Jurkat, Clone E6-1 (cell line): ENCODE results near the gene FAM9A. TPM values are rescaled to one million over a fixed set of nuclear protein-coding genes. Genes with fewer than 3 reads are reported as not detected.
A peak's percentile ranks its signal among the peaks of the same experiment; 100 is the strongest.

Source experiments
- DNase-seq: peaks from one replicate; pipeline ENCODE4 v3.0.0-alpha.2; 2011; ENCODE audit warnings: low read depth, low spot score
- H3K4me3 ChIP-seq: 2 replicates; pipeline ENCODE4 v1.5.1; 2011; ENCODE audit warnings: mild to moderate bottlenecking, low read length, control low read depth, moderate library complexity
- polyA plus RNA-seq: library from polyadenylated mRNA; unstranded; fragments of >200 nt; gene quantifications from one replicate; pipeline ENCODE4 v1.2.1, GENCODE V29; 2012; ENCODE audit warnings: missing spikeins; ENCODE audit not compliant: insufficient read length, insufficient read depth

Gene FAM9A
- not detected for polyA plus RNA-seq

DNA sequence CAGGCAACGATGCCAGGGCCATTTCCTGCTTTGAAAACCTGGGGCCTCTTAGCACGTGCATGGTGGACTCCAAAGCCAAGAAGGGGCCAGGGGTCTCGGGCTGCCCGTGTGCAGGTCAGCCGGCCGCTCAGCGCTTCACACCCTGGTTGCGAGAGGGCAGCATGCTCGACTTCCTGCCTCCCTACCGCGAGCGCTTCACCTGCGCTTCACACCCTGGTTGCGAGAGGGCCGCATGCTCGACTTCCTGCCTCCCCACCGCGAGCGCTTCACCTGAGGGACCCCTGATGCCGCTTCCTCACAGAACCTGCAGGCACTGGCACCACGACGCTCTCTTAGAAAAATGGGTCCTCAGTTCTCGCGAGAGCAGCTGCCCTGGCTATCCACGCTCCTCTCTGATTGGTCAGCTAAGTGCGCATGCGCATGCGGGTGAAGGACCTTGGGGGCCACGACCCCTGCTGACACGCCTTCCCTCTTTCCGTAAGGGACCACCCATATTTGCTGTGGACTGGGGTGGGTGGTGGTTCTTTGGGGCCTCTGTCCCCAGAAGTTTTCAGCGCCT is at the start of gene FAM9A:
FAM9A (minus strand) TSS at position 343 of the 559 bp plus-strand sequence. CDS start 1,212 bp downstream, outside the sequence.
- no peak for DNase-seq
- no peak within 1 kb of the TSS for H3K4me3 ChIP-seq

DNA sequence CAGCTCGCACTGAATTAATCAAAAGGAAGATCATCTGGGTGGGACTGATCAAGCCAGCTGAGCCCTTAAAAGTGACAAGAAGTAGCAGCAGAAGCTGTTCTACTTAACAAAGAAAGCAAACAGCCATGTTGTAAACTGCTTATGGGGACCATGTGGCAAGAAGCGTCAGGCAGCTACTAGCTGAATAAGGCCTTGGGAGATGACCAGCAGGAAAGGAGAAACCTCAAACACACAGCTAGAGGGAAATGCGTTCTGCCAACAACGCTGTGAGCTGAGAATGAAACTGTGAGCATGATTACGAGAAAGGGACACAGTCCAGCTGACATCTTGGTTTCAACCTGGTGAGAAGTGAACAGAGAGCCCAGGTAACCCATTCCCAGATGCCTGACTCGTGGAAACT is 49.3 kb upstream of the FAM9A start:
- no peak overlapping the region for H3K4me3 ChIP-seq
- DNase-seq: no peak

DNA sequence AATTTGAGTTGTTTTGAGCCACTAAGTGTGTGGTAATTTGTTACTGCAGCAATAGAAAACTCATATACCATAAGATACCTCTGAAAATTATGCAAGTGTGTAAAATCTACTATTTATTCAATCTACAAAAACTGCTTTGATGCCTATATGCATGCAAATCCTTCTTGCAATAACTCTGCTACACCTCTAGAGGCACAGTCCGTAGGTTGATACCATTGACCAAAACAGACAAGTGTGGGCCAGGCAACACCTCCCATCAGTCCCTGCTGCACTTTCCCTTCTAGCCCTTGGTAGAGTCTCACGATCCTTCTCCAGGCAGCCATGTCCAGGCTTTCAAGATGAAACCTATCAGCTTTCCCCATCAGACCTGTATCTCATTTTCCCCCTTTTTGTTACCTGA is 48.8 kb upstream of the FAM9A start:
- H3K4me3 ChIP-seq: no peak overlapping the region
- peak; percentile 0 for DNase-seq

DNA sequence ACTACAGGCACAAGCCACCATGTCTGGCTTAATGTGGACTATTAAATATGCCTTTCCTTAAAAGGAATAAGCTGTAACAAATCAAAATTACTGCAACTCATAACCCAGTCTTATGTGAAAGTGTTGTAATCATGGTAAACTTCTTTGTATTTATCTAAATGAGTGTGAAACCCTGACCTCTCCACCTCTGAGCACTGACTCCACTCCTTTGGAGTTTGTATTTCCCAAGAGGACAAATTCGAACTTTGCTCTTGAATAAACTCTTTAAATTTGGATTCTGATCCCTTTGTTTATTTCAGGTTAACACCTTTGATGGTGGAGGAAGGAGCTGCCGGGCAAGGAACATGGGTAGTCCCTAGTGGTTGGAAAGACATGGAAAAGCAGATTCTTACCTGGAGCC is 48.3 kb upstream of the FAM9A start:
- DNase-seq: no peak
- no peak overlapping the region for H3K4me3 ChIP-seq

DNA sequence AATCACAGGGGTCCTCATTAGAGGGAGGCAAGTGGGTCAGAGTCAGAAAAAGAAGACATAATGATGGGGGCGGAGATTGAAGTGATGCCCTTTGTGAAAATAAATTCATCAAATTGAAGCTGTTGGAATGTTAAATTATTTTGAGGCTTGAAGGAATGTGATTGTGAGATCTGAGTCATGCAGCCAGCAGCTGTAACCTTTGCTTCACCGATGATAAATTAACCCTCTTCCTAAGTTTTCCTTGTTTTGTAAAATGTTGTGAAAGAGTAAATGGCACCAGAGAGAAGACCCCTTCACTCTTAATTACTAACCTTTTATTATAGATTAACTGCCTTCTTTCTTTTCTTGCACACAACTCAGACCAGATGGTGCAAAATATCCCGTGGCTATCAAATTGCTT is 47.7 kb upstream of the FAM9A start:
- no peak overlapping the region for H3K4me3 ChIP-seq
- DNase-seq: no peak

DNA sequence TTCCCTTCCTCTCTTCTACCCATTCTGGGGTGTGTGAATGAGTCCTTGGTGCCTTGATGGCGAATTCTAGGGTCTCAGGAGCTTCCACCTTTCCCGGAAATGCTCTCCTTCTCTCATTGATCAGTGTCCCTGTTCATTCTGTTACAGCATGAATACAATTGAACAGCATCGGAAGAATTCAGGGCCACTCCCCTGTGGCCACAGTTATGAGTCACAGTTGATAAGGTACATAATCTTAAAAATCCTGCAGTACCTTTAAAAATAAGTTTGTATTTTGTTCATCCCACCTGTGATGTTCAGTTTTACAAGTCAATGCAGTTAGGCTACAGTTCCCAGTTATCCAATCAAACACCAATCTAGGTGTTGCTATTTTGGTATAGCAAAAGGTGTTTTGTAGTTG is 47.3 kb upstream of the FAM9A start:
- no peak for DNase-seq

DNA sequence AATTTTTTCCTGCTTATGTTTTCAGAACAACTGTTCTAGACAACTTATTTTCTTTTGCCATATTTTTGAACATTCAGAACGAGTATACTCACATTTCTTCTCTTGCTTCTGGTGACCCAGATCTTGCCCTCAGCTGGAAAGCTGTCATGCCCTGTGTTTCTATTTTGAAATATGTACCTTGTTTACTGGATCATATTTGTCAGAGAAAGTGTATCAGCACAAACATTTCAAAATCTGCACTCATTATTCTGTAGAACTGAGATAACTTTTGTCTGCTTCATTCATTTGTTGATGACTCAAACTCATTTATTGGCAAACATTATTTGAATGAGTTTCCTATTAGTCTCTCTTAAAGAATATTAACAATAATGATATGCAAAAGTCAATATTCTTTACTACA is 46.2 kb upstream of the FAM9A start:
- no peak overlapping the region for H3K4me3 ChIP-seq

More for the DNA sequence above, 47.3 kb upstream of the FAM9A start:
- H3K4me3 ChIP-seq: no peak overlapping the region

DNA sequence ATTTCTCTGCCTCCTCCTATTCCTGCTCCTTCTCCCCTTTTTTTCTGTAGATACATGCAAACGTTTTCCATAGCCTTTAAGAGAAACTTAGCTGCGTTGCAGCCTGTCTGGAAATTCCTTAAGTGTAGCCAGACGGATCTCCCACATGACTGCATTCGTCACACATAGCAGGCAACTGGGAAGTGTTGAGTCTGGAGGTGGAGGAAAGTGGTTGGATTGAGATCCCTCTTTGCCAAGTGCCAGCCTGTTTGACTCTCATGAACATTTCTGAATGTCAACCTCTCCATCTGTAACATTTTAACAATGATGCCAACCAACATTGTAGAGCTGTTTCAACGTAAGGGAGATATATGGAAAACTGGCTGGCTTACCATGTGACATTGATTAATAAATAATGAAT is 45.1 kb upstream of the FAM9A start:
- no peak overlapping the region for H3K4me3 ChIP-seq
- DNase-seq: no peak

More for the DNA sequence above, 46.2 kb upstream of the FAM9A start:
- no peak for DNase-seq

DNA sequence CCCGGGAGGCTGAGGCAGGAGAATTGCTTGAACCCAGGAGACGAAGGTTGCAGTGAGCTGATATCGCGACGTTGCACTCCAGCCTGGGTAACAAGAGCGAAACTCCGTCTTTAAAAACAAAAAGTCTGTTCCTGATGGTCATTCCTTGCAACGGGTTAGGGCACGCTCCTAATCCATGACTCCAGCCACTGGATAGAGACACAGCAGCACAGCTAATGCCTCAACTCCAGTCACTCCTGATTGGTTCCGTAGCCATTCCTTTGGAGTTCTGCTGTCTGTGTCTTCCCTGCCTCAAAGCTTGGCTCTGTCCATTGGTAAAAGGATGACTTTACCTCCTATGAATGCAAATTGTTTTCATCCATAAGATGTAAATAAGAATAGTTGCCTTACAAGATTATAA is 44.3 kb upstream of the FAM9A start:
- no peak overlapping the region for H3K4me3 ChIP-seq
- DNase-seq: no peak

DNA sequence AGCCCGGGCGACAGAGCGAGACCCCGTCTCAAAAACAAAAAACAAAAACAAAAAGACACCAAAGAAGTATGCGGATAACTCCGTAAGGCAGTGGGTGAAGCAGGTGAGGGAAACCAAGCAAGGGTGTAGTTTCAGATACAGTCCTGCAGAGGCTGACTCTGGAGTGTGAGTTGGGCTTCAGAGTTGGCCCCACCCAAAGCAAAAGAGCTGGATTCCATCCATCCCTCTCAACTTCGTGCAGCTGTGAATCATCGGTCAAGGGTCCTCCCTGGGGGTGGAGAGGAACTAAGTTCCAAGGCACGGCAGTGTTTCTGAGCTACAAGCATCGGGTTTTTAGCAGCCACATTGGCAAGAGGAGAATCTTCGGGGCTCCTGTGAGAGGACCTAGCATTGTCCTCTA is 43.9 kb upstream of the FAM9A start:
- H3K4me3 ChIP-seq: no peak overlapping the region
- DNase-seq: no peak

DNA sequence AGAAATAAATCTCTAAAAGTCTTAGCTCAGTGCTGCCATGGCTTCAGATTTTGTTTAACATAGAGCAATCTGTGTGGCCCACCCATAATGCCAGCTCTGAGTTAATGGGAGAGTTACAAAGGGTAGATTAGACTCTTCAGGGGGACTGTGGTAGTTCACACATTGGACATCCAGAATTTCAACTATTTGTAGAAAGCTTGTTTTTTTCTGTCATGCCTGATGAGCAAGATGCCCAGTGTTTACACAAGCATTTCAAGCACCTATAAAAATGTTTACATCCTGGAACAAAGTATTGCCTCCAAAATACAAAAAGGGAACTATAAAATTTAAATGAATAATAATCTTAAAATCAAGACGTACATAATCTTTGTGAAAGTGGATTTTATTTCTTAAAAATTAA is 43.0 kb upstream of the FAM9A start:
- H3K4me3 ChIP-seq: no peak overlapping the region
- DNase-seq: no peak

DNA sequence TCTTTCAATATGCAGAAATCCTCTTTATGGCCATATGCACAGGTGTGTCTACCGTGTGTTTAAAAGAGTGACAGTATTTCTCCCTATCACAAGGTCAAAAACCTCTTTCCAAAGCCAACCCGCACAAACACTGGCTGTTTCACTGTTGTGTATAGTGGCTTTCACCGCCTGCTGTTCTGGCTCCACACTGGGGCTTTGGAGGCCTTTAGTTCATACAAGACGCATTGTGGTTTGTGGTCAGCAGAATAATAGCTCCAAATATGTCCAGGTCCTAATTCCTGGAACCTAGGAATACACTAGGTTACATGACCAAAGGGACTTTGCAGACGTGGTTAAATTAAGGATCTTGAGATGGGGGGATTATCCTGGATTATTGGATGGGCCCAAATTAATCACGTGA is 40.7 kb upstream of the FAM9A start:
- no peak for DNase-seq
- H3K4me3 ChIP-seq: no peak overlapping the region

DNA sequence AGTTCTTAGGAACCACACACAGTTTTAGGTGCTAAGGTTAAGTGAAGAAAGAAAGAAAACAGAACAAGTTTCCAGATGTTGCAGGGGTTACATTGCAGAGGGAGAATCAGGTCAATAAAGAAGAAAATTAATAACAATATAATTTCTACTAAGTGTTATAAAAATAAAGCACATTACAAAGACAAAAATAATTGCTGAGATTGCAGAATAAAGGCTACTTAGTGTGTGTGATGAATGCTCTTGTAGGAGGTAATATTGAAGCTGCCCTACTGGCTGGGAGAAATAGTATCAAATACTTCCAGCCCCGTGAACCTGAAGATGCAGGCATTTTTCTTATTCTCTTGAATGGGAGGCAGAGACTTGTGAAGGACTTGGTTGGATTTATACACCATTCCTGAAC is 33.2 kb upstream of the FAM9A start:
- H3K4me3 ChIP-seq: no peak overlapping the region
- DNase-seq: no peak

DNA sequence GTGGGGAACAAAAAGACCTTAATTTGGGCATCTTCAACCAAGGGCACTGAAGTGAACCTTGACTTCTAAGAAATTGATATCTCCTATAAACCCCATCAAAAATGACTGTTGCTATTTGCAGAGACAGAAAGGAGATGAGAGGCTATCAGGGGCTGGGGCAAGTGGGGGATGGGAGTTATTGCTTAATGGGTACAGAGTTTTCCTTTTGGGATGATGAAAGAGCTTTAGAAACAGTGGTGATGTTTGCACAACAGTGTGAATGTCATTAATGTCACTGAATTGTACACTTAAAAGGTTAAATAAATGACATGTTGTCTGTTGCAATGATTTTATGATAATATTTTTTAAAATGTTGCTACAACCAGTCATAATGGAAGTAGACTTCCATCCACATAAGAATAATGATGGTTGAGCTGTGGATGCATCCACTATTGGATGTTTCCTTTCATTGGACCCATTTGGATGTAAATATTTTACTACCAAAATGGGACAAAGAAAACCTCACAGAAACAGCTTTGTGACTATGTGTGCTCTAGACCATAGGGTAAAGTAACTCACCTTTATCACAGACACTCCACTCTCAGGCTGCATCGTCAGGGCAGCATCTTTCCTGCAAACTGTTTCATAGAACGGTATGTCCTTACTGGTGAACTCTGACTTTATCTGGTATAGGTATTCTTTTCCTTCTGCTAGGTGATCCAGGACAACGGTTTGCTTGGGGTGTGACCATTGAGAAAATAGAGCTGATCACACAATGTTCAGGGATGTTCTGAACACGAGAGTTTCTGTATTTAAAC is 31.6 kb upstream of the FAM9A start:
- no peak overlapping the region for H3K4me3 ChIP-seq
- no peak for DNase-seq

DNA sequence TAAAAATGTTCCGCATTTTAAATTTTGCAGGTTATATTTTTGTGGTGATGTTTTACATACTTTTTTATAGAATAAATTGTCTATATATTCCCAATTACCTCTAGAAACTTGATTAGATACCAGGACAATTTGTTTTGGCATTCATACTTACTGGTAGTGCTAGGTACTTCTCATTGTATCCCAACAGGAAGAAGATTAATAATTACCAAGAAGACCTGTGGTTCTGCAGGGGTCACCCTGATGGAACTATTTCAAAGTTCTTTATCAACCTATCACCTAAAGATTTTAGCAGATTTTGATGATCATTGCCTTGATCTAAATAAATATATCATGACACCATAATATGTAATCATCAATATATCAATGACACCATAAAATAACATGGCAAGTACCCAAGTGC is 22.5 kb upstream of the FAM9A start:
- no peak overlapping the region for H3K4me3 ChIP-seq
- no peak for DNase-seq

DNA sequence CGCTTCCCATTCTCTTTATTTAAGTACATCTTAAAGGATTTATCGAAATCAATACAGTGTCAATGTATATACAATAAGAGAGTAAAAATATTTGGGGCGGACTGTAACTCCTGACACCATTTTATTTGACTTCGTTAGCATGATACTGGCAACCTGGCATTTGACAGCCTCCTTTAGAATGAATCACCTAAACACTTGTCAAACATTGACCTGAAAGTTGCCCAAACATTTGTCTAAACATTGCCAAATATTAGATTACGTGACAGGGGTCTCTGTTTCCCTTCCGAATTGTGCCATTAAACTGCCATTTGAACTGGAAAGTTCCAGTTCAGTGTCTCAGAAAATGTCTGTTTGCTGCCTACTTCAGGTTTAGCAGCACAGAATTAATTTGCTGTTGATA is 20.8 kb upstream of the FAM9A start:
- no peak for DNase-seq
- no peak overlapping the region for H3K4me3 ChIP-seq

DNA sequence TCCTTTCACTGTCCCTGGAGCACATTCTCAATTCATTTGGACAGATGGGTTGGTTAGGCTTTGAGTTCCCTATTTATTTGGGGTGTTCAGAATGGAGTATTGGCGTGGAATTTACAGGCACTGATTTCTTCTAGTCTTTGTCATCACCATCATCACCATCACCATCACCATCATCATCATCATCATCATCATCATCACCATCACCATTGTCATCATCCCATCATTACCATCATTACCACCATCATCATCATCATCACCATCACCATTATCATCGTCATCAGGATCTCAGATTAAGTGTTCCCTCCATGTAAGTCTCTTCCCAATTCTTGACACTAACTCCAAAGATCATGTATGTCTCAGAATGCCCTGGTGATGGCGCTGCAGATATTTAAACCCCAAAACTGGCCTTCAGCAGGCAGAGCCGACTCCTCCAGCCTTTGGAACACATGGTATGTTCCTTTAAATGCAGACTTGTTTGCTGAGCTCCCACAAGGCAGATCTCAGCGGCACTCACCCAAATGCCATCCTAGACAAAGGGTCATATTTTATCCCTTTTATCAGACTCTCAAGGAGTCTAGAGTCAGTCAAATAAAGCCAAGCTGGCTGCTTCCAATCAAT is 19.8 kb upstream of the FAM9A start:
- DNase-seq: no peak
- no peak overlapping the region for H3K4me3 ChIP-seq

DNA sequence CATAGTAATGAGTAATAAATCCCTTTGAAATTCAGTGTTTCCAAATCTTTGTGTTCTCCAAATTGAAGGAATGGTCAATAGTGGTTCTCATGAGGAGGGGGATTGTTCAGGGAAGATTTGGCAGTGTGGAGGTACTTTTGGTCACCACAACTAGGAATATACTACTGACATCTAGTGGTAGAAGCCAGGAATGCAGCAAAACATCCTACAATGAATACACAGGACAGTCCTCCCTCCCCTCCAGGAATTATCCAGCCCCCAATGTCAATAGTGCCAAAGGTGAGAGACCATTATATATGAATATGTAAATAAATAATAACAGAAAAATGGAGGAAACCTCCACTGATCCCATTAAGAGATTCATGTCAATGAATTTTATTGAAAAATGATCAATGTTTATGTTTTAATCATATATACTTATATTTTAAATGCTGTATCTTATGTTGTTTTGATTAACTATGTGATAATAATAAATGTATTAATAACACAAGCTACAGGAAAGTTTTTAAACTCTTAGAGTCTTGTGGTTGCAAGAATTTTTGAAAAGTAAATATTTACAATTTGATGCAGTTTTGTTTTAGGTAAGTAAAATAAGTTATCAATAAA is 14.4 kb upstream of the FAM9A start:
- DNase-seq: peak; percentile 31
- no peak overlapping the region for H3K4me3 ChIP-seq

DNA sequence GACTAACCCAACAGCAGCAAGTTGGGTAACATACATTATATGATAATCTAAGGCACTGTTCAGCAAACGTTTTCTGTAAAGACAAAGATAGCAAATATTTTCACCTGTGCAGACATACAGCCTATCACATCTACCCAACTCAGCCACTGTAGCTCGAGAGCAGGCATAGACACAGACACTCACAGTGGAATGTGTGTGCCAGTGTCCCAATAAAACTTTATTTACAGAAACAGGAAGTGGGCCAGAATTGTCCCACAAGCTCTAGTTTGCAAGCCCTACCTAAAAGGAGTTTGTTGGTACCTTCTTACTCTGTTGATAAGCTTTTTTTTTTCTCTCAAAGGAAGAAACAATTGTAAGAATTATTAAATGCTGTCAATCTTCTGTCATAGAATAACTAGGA is 11.9 kb upstream of the FAM9A start:
- no peak overlapping the region for H3K4me3 ChIP-seq
- DNase-seq: no peak

DNA sequence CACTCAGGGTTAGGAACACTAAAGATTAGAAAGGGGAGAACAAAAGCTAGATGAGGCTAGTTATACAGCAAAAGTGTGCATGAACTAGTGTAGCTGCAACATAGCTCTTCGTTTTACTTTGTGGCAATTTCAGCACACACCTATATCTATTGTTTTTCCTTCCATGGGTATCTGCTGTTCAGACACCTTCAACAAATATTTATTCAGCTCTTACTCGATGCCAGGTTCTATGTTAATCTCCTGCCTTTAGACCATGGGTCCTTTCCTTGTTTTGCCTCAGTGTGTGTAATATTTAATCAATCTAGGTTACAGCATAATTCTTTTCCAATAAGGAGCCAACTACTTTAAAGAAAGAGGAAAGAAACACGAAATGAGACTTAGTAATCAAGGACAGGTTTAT is 10.4 kb upstream of the FAM9A start:
- H3K4me3 ChIP-seq: no peak overlapping the region
- no peak for DNase-seq
